Epithelial cell of proximal tubule (primary cell): ENCODE data around the gene RAB6D. TPM values are rescaled to one million over a fixed set of nuclear protein-coding genes. Genes with fewer than 3 reads are reported as not detected.
"Not testable (repeated sequence)": the region's sequence is repeated elsewhere in the genome, so short reads cannot be mapped to it uniquely, and the experiment has no call there.

Experiments
- DNase-seq: peaks from one replicate; pipeline ENCODE4 v3.0.0-alpha.2; 2011; ENCODE audit warnings: low read depth
- H3K4me3 ChIP-seq: 2 replicates; pipeline ENCODE4 v1.5.1; 2011; ENCODE audit warnings: low read depth, mild to moderate bottlenecking, low read length
- total RNA-seq: library from RNA; depleted of rRNA; stranded (reverse); fragments of >200 nt; gene quantifications from 2 replicates; pipeline ENCODE4 v1.2.3, GENCODE V29; 2015
- TF ChIP-seq, protein P1 (sequence below): conservative IDR thresholded peaks from 2 replicates; pipeline ENCODE4 v1.5.1; 2012; ENCODE audit warnings: low read depth, mild to moderate bottlenecking, low read length

Gene RAB6D
- total RNA-seq, 1 donor from 2014 or later = not detected

DNA sequence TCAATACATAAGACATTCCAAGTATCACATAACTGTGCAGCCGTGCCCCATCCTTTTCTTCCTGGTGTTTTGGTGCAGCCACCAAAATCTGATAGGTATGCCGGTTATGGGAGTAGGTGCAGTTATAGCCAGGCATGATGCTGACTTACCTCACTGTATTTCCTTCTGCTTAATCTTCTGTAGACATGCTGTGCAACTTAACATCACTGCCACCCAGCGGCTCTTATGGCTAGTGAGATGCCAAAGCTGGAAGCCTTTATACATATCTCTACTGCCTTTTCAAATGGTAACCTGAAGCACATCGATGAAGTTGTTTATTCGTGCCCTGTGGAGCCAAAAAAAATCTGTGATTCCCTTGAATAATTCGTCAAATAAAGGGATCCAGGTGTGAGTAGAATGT is 28.6 kb downstream of the RAB6D start:
- TF ChIP-seq, protein P1, sequence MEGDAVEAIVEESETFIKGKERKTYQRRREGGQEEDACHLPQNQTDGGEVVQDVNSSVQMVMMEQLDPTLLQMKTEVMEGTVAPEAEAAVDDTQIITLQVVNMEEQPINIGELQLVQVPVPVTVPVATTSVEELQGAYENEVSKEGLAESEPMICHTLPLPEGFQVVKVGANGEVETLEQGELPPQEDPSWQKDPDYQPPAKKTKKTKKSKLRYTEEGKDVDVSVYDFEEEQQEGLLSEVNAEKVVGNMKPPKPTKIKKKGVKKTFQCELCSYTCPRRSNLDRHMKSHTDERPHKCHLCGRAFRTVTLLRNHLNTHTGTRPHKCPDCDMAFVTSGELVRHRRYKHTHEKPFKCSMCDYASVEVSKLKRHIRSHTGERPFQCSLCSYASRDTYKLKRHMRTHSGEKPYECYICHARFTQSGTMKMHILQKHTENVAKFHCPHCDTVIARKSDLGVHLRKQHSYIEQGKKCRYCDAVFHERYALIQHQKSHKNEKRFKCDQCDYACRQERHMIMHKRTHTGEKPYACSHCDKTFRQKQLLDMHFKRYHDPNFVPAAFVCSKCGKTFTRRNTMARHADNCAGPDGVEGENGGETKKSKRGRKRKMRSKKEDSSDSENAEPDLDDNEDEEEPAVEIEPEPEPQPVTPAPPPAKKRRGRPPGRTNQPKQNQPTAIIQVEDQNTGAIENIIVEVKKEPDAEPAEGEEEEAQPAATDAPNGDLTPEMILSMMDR = peak; percentile 46
- DNase-seq, H3K4me3 ChIP-seq: not testable (repeated sequence)

DNA sequence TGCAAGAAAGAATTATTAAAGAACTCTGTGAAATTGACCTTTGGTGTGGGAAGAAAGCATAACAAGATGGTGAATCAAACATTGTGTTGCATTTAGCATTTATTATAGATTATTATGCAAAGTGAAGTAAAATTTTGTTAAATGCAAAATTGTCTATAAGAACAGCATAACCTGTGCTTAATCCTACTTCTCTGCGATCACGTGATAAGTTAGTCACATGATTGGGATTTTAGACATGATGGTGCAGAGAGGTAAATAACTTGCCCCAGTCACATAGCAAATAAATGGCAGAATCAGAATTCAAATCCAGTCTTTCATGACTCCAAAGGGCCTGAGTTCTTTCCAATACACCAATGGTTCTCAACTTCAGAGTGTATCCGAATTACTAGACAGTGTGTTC is 31.3 kb downstream of the RAB6D start:
- H3K4me3 ChIP-seq, DNase-seq: not testable (repeated sequence)

DNA sequence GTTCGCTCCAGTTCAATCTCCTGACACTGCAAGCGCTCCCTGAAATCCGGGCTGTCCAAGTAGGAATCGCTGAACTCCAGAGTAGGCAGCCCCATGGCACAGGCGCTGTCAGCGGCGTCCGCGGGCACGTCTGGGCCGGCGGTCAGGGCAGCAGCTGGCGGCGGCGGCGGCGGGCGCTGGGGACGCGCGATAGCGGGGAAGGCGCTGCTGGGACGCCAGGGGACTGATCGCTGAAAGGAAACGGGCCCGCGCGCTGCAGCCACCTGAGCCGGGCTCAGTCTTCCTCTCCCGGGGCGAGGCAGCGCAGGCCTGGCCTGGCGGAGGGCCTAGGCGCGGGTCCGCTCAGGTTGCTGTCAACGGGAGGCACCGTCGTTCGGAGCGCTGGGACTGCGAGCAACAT is 33.0 kb downstream of the RAB6D start:
- DNase-seq, H3K4me3 ChIP-seq: not testable (repeated sequence)

DNA sequence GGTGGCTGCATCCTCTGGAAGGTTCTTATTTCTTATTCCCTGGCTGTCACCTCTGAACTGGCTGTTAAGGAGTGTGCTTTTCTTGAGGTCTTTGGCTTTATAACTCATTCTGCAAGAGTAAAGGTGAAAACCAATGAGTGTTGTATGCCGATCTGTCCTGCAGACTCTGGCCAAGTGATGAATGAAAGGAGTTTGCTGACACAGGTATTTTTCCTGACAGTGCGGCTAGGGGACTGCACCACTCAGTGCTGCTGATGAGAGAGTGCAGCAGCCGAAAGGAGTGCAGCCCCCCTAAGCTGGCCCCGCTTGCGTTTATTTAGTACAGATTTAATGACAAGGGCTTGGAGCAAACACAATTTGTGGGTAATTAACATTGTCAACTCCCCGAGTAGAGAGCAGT is 41.8 kb downstream of the RAB6D start:
- TF ChIP-seq, protein P1 = no peak
- no peak overlapping the region for H3K4me3 ChIP-seq
- no peak for DNase-seq

DNA sequence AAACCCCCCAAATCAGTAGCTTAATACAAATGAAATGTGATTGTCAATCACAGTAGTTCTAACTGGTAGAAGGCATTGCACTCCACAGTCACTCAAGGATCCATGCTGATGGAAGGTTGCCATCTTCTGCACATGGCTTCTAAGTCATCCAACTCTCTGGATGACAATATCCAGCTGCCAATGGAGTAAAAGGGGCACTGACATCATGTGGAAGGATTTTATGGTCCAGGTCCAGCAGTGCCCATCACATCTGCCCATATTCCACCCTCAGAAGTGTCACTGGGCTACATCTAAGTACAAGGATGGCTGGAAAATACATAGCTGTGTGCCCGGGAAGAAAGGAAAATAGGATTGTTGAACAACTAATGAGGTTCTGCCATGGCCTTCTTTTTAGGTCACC is 42.6 kb downstream of the RAB6D start:
- DNase-seq, H3K4me3 ChIP-seq: not testable (repeated sequence)

DNA sequence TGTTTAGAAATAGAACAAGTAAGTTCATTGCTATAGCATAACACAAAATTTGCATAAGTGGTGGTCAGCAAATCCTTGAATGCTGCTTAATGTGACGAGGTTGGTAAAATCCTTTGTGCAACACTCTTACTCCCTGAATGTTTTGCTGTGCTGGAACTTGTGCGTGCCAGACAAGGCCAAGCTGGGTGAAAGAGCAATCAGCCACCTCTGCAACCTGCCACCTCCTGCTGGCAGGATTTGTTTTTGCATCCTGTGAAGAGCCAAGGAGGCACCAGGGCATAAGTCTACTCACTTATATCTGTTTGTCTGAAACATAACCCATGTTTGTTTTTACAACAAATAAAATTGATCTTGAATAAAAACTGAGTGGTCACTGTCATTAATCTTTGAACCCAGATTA is 53.0 kb downstream of the RAB6D start:
- not testable (repeated sequence) for H3K4me3 ChIP-seq
- TF ChIP-seq, protein P1 = peak; percentile 27

More for the DNA sequence above, 53.0 kb downstream of the RAB6D start:
- not testable (repeated sequence) for DNase-seq

Other genes starting within 250 kb of the RAB6D start
- not detected in 2 replicates for gene POTEE, start 154.6 kb downstream of the RAB6D start, total RNA-seq
- not detected in 2 replicates for gene TUBA3D, start 112.0 kb upstream of the RAB6D start, total RNA-seq
- 219 and 362 TPM in 2 replicates for gene MZT2A, start 128.2 kb upstream of the RAB6D start, total RNA-seq
- 22.7 and 27.8 TPM in 2 replicates for gene CCDC74A, start 163.7 kb upstream of the RAB6D start, total RNA-seq